ENCODE results near the gene LRRC32. TPM values are rescaled to one million over a fixed set of nuclear protein-coding genes. Genes with fewer than 3 reads are reported as not detected.
"Not testable (repeated sequence)": the region's sequence is repeated elsewhere in the genome, so short reads cannot be mapped to it uniquely, and the experiment has no call there.

Gene LRRC32
- polyA plus RNA-seq, 4 donors, result 68.1 to 74.3 (median 72.2) TPM

GRCh38 chr11:76617553-76618265 is 52.8 kb downstream of the LRRC32 start:
- no peak for DNase-seq (ENCODE audit: low read depth in 4 of 4, low spot score in 3 of 4)

GRCh38 chr11:76616676-76617552 is 53.6 kb downstream of the LRRC32 start:
- DNase-seq (ENCODE audit: low read depth in 4 of 4, low spot score in 3 of 4), result no peak

- no peak for DNase-seq (ENCODE audit: low read depth in 4 of 4, low spot score in 3 of 4)
These were observed 54.6 kb downstream of the LRRC32 start for GRCh38 chr11:76615950-76616349.

- DNase-seq (ENCODE audit: low read depth in 4 of 4, low spot score in 3 of 4), result no peak
These were observed 55.9 kb downstream of the LRRC32 start for GRCh38 chr11:76614471-76615179.

GRCh38 chr11:76613901-76614300 is 56.6 kb downstream of the LRRC32 start:
- no peak for DNase-seq (ENCODE audit: low read depth in 4 of 4, low spot score in 3 of 4)

- DNase-seq (ENCODE audit: low read depth in 4 of 4, low spot score in 3 of 4), result no peak
These were observed 58.3 kb downstream of the LRRC32 start for GRCh38 chr11:76612226-76612625.

GRCh38 chr11:76610871-76611475 is 59.6 kb downstream of the LRRC32 start:
- DNase-seq (ENCODE audit: low read depth in 4 of 4, low spot score in 3 of 4), result no peak

GRCh38 chr11:76610371-76610770 is 60.2 kb downstream of the LRRC32 start:
- no peak for DNase-seq (ENCODE audit: low read depth in 4 of 4, low spot score in 3 of 4)

GRCh38 chr11:76609736-76610370 is 60.7 kb downstream of the LRRC32 start:
- no peak for DNase-seq (ENCODE audit: low read depth in 4 of 4, low spot score in 3 of 4)

- not testable (repeated sequence) for DNase-seq (ENCODE audit: low read depth in 4 of 4, low spot score in 3 of 4)
These were observed 61.6 kb downstream of the LRRC32 start for GRCh38 chr11:76608879-76609460.

GRCh38 chr11:76608228-76608627 is 62.3 kb downstream of the LRRC32 start:
- not testable (repeated sequence) for DNase-seq (ENCODE audit: low read depth in 4 of 4, low spot score in 3 of 4)

Other genes with a start within 250 kb of the LRRC32 start
- 10 to 100 TPM; 24.8 to 28.8 (median 27.1) TPM for gene EMSY, start 225.7 kb downstream of the LRRC32 start, polyA plus RNA-seq (ENCODE audit: insufficient read length in 4 of 4)
- 10 to 100 TPM; 24.0 to 29.3 (median 27.9) TPM for gene TSKU, start 112.6 kb upstream of the LRRC32 start, polyA plus RNA-seq (ENCODE audit: insufficient read length in 4 of 4)
- 10 to 100 TPM; 13.4 to 18.0 (median 17.3) TPM for gene ACER3, start 190.2 kb upstream of the LRRC32 start, polyA plus RNA-seq (ENCODE audit: insufficient read length in 4 of 4)

All from right renal pelvis (tissue), 4 donors.